GM11168 (cell line): Measurements from ENCODE around the gene FUZ.

ENCODE experiments used
- in situ Hi-C: fragments of 300-500 bp; cut with MboI; formaldehyde crosslinking; loops from one replicate; pipeline ENCODE4 v1.12.0; 2022; ENCODE audit warnings: low sequenced_read_pairs; ENCODE audit not compliant: unreplicated experiment

FUZ gene

GRCh38 chr19:49851456-49852259 is 38.6 kb upstream of the FUZ start:
- in situ Hi-C loops, result no loop called here

DNA sequence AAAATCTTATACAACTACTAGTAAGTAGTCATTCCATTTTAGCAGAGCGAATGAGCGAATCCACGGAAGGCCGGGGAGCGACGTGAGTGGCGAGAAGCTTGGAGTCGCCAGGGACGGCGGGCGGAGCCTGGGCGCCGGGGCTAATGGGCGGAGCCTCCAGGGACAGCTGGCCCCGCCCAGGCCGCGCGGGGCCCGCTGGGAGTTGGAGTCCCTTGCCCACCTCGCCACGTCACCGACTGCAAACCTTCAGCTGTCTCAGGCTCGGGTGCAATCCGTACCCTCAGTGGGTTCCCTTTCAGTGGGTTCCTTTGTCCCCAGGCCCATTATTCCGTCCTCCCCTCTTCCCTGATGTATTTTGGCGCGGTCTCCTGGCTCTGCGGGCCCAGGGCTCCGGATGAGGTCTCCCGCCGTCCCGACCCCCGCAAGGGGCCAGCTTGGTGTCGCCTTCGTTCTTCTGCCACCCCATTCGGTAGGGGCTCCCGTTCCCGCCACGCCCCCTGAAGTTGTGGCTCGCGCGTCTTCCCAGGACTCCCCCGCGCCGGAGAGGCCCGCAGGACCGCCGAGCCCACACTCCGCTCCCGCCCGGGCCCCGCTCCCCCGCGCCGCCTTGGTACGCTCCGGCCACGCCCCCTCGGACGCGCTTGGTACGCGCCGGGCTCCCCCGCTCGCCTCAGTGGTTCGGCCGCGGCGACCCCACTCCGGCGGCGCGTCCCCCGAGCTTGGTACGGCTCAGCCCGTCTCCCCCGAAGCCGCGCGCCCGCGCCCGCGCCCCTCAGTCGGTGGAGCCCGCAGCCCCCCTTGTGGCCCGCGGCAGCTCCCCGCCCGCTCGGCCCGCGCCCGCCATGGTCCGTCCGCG is 37.6 kb upstream of the FUZ start, which contains the start of gene PTOV1:
PTOV1 (plus strand) TSS at position 673 of the 856 bp plus-strand sequence.
- in situ Hi-C loops, result no loop called here

GRCh38 chr19:49850221-49850486 is 37.1 kb upstream of the FUZ start:
- in situ Hi-C loops, result no loop called here

DNA sequence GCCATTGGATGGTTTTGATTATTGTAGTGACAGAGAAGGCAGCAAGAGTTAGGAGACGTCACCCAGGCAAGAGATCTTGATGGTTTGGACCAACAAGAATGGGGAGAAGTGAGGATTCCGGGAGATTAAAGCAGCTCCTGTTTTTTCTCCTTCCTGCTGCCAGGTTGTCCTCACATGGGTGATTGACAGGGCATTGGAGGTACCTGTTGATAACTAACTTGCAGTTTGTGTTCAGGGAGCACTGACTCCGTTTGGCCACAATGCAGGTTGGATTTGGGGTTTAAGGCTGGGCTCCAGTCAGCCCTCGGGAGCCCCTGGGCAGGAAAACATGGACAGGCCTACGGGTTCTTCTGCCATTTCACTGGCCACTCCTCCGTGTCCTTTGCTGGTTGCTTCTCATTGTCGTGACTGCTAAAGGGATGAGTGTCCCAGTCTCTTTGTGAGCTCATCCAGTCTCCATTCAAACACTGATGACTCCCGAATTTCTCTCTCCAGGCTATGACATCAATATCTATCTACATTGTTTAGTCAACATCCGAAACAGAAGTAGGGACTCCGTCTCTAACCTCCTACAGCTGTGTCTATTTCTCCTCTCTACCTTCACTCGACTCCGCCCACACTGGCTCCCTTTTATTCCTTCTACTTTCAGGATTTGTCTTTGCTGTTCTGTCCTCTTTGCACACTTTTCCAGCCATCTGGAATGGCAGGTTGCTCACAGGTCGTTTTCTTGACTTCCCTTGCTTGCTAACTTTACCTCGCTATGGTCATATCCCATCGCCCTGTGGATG is 36.5 kb upstream of the FUZ start:
- in situ Hi-C loops, result no loop called here

DNA sequence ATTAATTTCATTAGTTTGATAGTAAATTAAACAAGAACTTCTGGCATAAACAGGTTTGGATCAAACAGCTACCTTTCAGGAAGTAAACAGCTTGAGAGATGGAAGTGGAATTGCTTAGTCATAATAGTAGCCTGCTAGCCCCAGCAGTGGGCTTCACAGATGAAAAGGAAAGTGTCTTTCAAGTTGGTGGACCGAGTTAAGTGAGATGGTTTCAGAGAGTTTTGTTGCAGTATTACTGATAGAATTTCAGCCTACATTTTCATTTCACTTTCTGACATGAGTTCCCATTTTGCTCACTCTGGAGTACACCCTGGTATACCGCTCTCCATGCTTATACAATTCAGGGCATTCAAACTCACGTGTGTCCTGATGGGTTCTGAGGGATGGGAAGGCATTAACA is 35.8 kb upstream of the FUZ start:
- in situ Hi-C loops, result no loop called here

- in situ Hi-C loops, result no loop called here
Observed at GRCh38 chr19:49847731-49848696, 34.9 kb upstream of the FUZ start.

- in situ Hi-C loops, result no loop called here
Observed at GRCh38 chr19:49846408-49846807, 33.3 kb upstream of the FUZ start.

- in situ Hi-C loops, result no loop called here
Observed at GRCh38 chr19:49845414-49845813, 32.3 kb upstream of the FUZ start.

GRCh38 chr19:49844138-49845095 is 31.3 kb upstream of the FUZ start:
- in situ Hi-C loops, result no loop called here

DNA sequence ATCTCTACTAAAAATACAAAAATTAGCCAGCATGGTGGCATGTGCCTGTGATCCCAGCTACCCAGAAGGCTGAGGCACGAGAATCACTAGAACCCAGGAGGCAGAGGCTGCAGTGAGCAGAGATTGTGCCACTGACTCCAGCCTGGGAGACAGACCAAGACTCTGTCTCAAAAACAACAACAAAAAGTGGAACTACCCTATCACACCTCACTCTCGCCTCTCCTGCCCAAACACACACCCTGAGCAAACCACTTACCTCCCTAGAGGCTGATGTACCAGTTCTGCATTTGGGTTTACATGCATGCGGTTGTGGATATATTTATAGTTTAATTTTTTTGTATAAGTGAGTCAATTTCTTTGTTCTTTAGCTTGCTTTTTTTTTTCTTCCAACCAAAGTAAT is 30.2 kb upstream of the FUZ start:
- in situ Hi-C loops, result no loop called here

DNA sequence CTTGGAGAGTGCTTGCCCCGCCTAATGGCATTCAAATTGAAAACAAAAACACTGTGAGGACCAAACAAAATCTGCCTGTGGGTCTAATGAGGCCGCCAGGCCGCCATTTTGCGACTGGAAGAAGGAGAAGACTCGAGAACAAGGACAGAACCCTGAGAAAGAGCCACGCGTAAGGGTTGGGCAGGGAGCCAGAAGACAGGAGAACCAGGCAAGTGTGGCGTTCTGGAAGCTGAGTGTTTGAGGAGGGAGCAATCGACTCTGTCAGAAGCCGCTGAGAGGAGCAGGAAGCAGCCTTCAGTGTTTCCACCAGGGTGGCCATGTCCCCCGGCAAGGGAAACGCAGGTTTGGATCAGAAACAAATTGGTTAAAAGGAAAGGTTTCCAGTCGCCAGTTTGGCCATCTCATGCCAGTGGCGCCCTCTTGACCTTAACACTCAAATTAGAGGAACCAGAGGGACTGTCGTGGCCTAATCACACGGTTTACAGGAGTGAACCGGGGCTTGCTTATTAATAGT is 27.7 kb upstream of the FUZ start:
- in situ Hi-C loops, result no loop called here

GRCh38 chr19:49840321-49840720 is 27.2 kb upstream of the FUZ start:
- in situ Hi-C loops, result no loop called here

- in situ Hi-C loops, result no loop called here
Observed at GRCh38 chr19:49839713-49840112, 26.6 kb upstream of the FUZ start.

DNA sequence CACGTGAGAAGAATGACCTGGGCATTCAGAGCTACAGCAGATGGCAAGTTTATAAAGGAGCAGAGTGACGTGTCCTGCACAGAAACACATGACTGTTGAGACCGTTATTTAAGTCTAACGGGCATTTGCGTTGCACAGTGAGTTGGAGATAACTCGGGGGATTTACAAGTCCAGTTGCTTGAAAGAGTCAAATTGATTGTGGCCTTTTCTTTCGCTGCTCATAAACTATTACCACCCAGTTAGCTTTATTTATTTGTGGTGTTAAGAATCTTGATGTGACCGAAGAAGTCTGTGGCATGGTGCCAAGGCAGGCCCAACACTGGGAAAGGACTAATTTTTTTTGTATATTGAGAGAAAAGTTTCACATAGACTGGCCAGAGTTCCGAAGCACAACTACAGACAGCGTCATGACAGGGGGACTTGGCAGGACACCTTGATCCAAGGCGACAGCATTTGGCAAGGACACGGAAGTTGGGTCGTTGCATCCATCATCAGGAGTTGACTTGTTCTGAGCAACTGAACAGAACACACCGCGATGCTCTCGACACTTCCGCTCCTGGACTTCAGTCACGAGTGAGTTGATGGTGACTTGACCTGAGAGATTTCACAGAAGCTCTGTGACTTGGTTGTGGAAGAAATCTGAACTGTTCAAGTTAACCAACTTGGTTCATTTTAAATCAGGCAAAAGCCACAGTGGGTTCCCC is 25.9 kb upstream of the FUZ start:
- in situ Hi-C loops, result no loop called here

GRCh38 chr19:49837425-49837824 is 24.3 kb upstream of the FUZ start:
- in situ Hi-C loops, result no loop called here

GRCh38 chr19:49837009-49837310 is 23.9 kb upstream of the FUZ start:
- in situ Hi-C loops, result no loop called here

- in situ Hi-C loops, result no loop called here
Observed at GRCh38 chr19:49836176-49837008, 23.3 kb upstream of the FUZ start.
